Activated T-helper 17 cell treated with anti-CD3 and anti-CD28 coated beads, Interleukin-2, amount 50 U/mL, for 72 hours (primary cell): ENCODE data around the gene GPR21. TPM values are rescaled to one million over a fixed set of nuclear protein-coding genes. Genes with fewer than 3 reads are reported as not detected.

Source experiments
- total RNA-seq, 2 donors: library from RNA; stranded (reverse); gene quantifications; one replicate each; pipeline ENCODE4 v1.2.3, GENCODE V29; 2022

GPR21 gene
- total RNA-seq, 2 donors from 2014 or later: 0.95 to 1.5 TPM

Other genes starting within 250 kb of the GPR21 start
- not detected for gene OR5C1, start 244.7 kb upstream of the GPR21 start, total RNA-seq
- gene OR1K1, start 233.5 kb upstream of the GPR21 start, total RNA-seq: not detected
- 10 to 100 TPM; 15.4 to 24.0 TPM for gene PDCL, start 205.1 kb upstream of the GPR21 start, total RNA-seq
- gene RC3H2, start 128.3 kb upstream of the GPR21 start, total RNA-seq: 10 to 100 TPM; 41.2 to 46.5 TPM
- gene ZBTB6, start 120.3 kb upstream of the GPR21 start, total RNA-seq: 10 to 100 TPM; 10.2 to 14.8 TPM
- 10 to 100 TPM in 1 of 2 donors, 1 to 10 TPM in 1; 6.0 to 11.3 TPM for gene ZBTB26, start 102.2 kb upstream of the GPR21 start, total RNA-seq
- gene RABGAP1, start 92.6 kb upstream of the GPR21 start, total RNA-seq: 10 to 100 TPM; 35.5 to 42.4 TPM
- 10 to 100 TPM; 30.1 to 42.5 TPM for gene STRBP, start 234.9 kb downstream of the GPR21 start, total RNA-seq